GM21528 (cell line): ENCODE measurements around the gene ZNF217.
"Not testable (repeated sequence)": the region's sequence is repeated elsewhere in the genome, so short reads cannot be mapped to it uniquely, and the experiment has no call there.

Source experiments
- ATAC-seq: cut with Tn5 transposase; IDR thresholded peaks from one replicate; pipeline ENCODE4 v1.9.1; 2021; ENCODE audit warnings: mild to moderate bottlenecking, moderate library complexity; ENCODE audit not compliant: unreplicated experiment, low FRiP score

Gene ZNF217

GRCh38 chr20:53622247-53623133 lies 28.9 kb upstream of the ZNF217 start:
- ATAC-seq, result no peak

GRCh38 chr20:53621482-53622246 lies 28.0 kb upstream of the ZNF217 start:
- ATAC-seq, result no peak

- ATAC-seq, result not testable (repeated sequence)
These were observed 24.9 kb upstream of the ZNF217 start for GRCh38 chr20:53618490-53619000.

GRCh38 chr20:53617791-53618489 lies 24.3 kb upstream of the ZNF217 start:
- ATAC-seq, result no peak

- ATAC-seq, result not testable (repeated sequence)
These were observed 22.9 kb upstream of the ZNF217 start for GRCh38 chr20:53616489-53616888.

- ATAC-seq, result no peak
These were observed 20.1 kb upstream of the ZNF217 start for GRCh38 chr20:53613748-53614147.

GRCh38 chr20:53612289-53612688 lies 18.6 kb upstream of the ZNF217 start:
- ATAC-seq, result not testable (repeated sequence)

GRCh38 chr20:53611449-53611894 lies 17.8 kb upstream of the ZNF217 start:
- no peak for ATAC-seq

- peak; percentile 50 for ATAC-seq
These were observed 16.1 kb upstream of the ZNF217 start for GRCh38 chr20:53609491-53610445.

GRCh38 chr20:53608456-53609452 lies 15.1 kb upstream of the ZNF217 start:
- ATAC-seq, result no peak

GRCh38 chr20:53608071-53608455 lies 14.4 kb upstream of the ZNF217 start:
- no peak for ATAC-seq

- ATAC-seq, result no peak
These were observed 12.8 kb upstream of the ZNF217 start for GRCh38 chr20:53606364-53606985.

- ATAC-seq, result not testable (repeated sequence)
These were observed 11.8 kb upstream of the ZNF217 start for GRCh38 chr20:53605401-53605800.

- not testable (repeated sequence) for ATAC-seq
These were observed 11.2 kb upstream of the ZNF217 start for GRCh38 chr20:53604846-53605245.

GRCh38 chr20:53602661-53603060 lies 9.0 kb upstream of the ZNF217 start:
- ATAC-seq, result no peak

GRCh38 chr20:53599910-53600632 lies 6.4 kb upstream of the ZNF217 start:
- no peak for ATAC-seq

- no peak for ATAC-seq
These were observed 5.7 kb upstream of the ZNF217 start for GRCh38 chr20:53599378-53599777.
